Measurements from ENCODE around the gene HOXA1. TPM values are rescaled to one million over a fixed set of nuclear protein-coding genes. Genes with fewer than 3 reads are reported as not detected.

The HOXA1 gene
- polyA plus RNA-seq, 3 donors: 0.08 to 0.56 (median 0.51) TPM

Other genes with a start within 250 kb of the HOXA1 start
- 10 to 100 TPM in 2 of 3 donors, 1 to 10 TPM in 1; 4.2 to 27.9 (median 18.1) TPM for gene SKAP2, start 231.4 kb downstream of the HOXA1 start, polyA plus RNA-seq
- 1 to 10 TPM in 1 of 3 donors, under 1 TPM in 2; 0.20 to 1.0 (median 0.92) TPM for gene HOXA2, start 6.7 kb upstream of the HOXA1 start, polyA plus RNA-seq
- 10 to 100 TPM in 1 of 3 donors, 1 to 10 TPM in 2; 1.2 to 19.8 (median 4.9) TPM for gene HOXA4, start 34.8 kb upstream of the HOXA1 start, polyA plus RNA-seq
- gene HOXA5, start 47.7 kb upstream of the HOXA1 start, polyA plus RNA-seq: 10 to 100 TPM in 2 of 3 donors, 1 to 10 TPM in 1; 3.1 to 29.6 (median 11.8) TPM
- 1 to 10 TPM in 2 of 3 donors, under 1 TPM in 1; 0.39 to 3.6 (median 1.5) TPM for gene HOXA6, start 51.8 kb upstream of the HOXA1 start, polyA plus RNA-seq
- gene HOXA3, start 56.6 kb upstream of the HOXA1 start, polyA plus RNA-seq: 1 to 10 TPM in 2 of 3 donors, under 1 TPM in 1; 0.86 to 7.4 (median 4.6) TPM
- 10 to 100 TPM in 1 of 3 donors, 1 to 10 TPM in 2; 1.3 to 10.8 (median 5.2) TPM for gene HOXA7, start 60.7 kb upstream of the HOXA1 start, polyA plus RNA-seq
- gene HOXA9, start 69.5 kb upstream of the HOXA1 start, polyA plus RNA-seq: 1 to 10 TPM; 1.4 to 6.3 (median 2.7) TPM
- 10 to 100 TPM in 1 of 3 donors, 1 to 10 TPM in 2; 1.7 to 18.3 (median 2.3) TPM for gene HOXA10, start 78.3 kb upstream of the HOXA1 start, polyA plus RNA-seq
- 1 to 10 TPM in 1 of 3 donors, under 1 TPM in 1, not detected in 1; 0.41 to 4.3 TPM for gene HOXA11, start 89.2 kb upstream of the HOXA1 start, polyA plus RNA-seq
- under 1 TPM in 2 of 3 donors, not detected in 1; 0.03 to 0.37 TPM for gene HOXA13, start 104.1 kb upstream of the HOXA1 start, polyA plus RNA-seq
- under 1 TPM in 2 of 3 donors, not detected in 1; 0.07 to 0.22 TPM for gene EVX1, start 146.8 kb upstream of the HOXA1 start, polyA plus RNA-seq